ENCODE measurements around the gene STIMATE.

The STIMATE gene

DNA sequence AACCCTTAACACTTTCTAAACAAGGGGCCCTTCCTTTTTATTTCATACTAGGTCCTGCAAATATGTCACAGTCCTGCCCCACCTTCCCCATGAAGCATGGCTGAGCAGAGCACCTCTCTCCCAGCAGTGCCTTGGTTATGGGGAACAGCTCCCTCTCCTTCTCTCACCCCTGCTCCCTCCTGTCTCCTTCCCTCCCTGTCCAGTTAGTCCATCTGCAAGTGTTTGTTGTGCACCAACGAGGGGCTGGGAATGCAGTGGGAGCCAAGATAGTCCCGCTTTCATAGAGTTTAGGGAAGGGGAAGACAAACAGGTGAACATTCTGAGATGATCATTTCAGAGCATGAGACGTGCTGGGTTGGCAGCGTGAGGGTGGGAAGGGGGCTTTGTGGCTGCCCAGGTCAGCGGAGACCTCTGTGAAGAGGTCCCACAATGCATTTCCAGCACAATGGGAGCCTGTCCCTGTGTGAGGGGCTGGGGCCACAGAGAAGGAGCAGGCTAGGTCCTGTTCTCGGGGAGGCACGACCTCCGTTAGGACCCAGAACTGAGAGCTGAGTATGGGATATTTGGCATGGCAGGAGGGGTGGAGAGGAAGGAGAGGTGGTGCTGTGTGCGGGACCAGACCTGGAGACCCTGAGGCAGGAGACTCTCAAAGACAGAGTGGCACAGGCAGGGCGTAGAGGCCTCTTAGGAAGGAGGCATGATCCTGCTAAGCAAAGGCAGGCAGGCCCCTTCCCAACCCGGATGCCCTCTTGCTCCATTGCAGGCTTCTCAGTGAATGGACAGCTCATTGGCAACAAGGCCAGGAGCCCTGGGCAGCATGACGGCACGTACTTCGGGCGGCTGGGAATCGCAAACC lies 108.2 kb downstream of the STIMATE start:
- DNase-seq: no peak

DNA sequence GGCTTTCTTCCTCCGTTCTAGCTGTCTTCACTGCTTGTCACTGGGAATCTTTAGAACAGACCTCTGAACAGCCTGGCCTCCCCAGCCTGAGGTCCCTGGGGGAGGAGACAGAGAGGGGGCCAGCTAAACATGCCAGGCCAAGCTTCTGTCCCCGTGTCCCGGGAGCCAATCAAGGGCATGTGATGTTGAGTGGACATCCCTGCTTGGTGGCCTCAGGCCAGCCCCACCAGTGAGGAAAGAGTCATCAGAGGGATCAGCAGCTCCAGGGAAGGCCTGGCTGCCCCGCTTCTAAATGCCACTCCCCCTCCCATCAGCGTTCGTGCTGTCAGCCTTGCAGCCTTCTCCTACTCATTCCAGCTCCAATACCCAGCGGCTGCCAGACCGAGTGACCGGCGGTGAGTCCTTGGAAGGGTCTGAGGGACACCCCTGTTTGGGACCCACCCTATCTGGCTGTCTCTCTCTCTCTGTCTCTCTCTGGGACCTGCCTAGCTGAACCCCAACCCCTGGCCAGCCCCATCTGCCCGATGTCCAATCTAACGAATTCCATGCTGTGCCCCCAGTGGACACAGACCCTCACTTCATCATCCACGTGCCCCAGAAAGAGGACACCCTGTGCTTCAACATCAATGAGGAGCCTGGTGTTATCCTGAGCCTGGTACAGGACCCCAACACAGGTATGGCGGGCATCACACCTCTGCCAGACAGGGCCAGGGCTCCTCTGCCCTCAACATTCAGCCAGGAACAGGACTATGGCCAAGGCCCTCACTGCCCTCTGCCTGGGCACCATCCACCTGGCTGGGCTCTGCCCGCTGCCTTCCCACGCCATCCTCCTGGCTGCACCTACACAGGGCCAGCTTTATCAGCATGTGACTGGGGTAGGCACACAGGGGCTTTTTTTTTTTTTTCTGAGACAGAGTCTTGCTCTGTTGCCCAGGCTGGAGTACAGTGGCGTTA lies 109.4 kb downstream of the STIMATE start:
- no peak for DNase-seq

DNA sequence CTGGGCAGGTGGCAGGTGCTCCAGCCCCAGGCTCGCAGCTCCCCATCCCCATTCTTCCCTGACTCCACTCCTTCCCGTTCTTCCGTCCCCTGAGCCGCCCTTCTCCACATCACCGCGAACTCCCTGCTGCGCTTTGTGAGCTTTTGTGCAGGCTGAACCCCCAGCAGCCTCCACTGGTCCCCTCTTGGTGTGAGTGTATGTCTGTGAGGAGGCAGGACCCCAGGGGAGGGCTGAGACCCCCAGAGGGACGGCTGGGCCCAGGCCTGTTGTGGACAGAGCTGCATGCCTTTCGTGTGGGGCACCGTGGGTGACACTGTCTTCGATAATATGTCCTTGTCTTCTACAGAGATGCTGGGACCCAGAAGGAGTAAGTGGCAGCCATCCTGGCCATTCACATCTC lies 110.1 kb downstream of the STIMATE start:
- no peak for DNase-seq

Measured in activated CD8-positive, alpha-beta memory T cell treated with anti-CD3 and anti-CD28 coated beads, Interleukin-2, amount 50 U/mL, for 48 hours (primary cell).